ENCODE results near the gene EIF3A. TPM values are rescaled to one million over a fixed set of nuclear protein-coding genes. Genes with fewer than 3 reads are reported as not detected.

The EIF3A gene
- total and polyA plus RNA-seq, 9 of the 15 experiments (the other 6 are each of a cell fraction or from before 2014, with no cell fraction given): 19.6 to 163 (median 102) TPM

- peak; percentile 51 for TF ChIP-seq CTCFL (IDR thresholded peaks at IDR 0.05; ENCODE audit: borderline replicate concordance, insufficient read depth, low read depth, low read length, poor library complexity, severe bottlenecking)
- TF ChIP-seq C11orf30 (IDR thresholded peaks at IDR 0.05; ENCODE audit: low read depth): no peak
- peak in 1 of 2 experiments; percentile 58; a peak in 1 of 4 replicates for TF ChIP-seq SIN3A (IDR thresholded peaks at IDR 0.05; ENCODE audit: borderline replicate concordance in 2 of 2, control insufficient read depth in 1 of 2, low read depth in 2 of 2, low read length in 2 of 2)
- no peak for TF ChIP-seq SMARCA5 (IDR thresholded peaks at IDR 0.05)
- peak; percentile 19 for TF ChIP-seq CCNT2 (IDR thresholded peaks at IDR 0.05; ENCODE audit: borderline replicate concordance, extremely low read depth, insufficient read length, low read depth, low read length)
- TF ChIP-seq POLR2B (IDR thresholded peaks at IDR 0.05; ENCODE audit: low read depth, partially characterized antibody): peak; percentile 62
- TF ChIP-seq ZBED1 (IDR thresholded peaks at IDR 0.05): 0 out of 2 replicates have a peak, but pooled peaks have one; percentile 42
- peak; percentile 66 for TF ChIP-seq TAF1 (IDR thresholded peaks at IDR 0.05; ENCODE audit: control insufficient read depth, extremely low read depth, insufficient read depth, low read length, severe bottlenecking)
- no peak for TF ChIP-seq POU5F1 (IDR thresholded peaks at IDR 0.05; ENCODE audit: borderline replicate concordance, low read depth, low read length, partially characterized antibody)
- no peak for TF ChIP-seq RAD51 (IDR thresholded peaks at IDR 0.05; ENCODE audit: borderline replicate concordance, low read depth)
- no peak for TF ChIP-seq BRCA1 (IDR thresholded peaks at IDR 0.05)
- no peak for TF ChIP-seq BRCA1 (CRISPR knock-in tag; IDR thresholded peaks at IDR 0.05)
- TF ChIP-seq ZHX1 (conservative IDR thresholded peaks at IDR 0.05; ENCODE audit: low read length): no peak
- peak; percentile 55 for TF ChIP-seq PHF20 (IDR thresholded peaks at IDR 0.05; ENCODE audit: partially characterized antibody)
- TF ChIP-seq TBP (optimal IDR thresholded peaks at IDR 0.05; ENCODE audit: low read depth, low read length): no peak
- TF ChIP-seq, protein P1, sequence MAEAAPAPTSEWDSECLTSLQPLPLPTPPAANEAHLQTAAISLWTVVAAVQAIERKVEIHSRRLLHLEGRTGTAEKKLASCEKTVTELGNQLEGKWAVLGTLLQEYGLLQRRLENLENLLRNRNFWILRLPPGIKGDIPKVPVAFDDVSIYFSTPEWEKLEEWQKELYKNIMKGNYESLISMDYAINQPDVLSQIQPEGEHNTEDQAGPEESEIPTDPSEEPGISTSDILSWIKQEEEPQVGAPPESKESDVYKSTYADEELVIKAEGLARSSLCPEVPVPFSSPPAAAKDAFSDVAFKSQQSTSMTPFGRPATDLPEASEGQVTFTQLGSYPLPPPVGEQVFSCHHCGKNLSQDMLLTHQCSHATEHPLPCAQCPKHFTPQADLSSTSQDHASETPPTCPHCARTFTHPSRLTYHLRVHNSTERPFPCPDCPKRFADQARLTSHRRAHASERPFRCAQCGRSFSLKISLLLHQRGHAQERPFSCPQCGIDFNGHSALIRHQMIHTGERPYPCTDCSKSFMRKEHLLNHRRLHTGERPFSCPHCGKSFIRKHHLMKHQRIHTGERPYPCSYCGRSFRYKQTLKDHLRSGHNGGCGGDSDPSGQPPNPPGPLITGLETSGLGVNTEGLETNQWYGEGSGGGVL (CRISPR knock-in tag; IDR thresholded peaks at IDR 0.05): no peak
- TF ChIP-seq YY1 (IDR thresholded peaks at IDR 0.05; ENCODE audit: borderline replicate concordance in 1 of 3, control insufficient read depth in 1 of 3, extremely low read depth in 1 of 3, insufficient read depth in 3 of 3, insufficient read length in 1 of 3, insufficient replicate concordance in 2 of 3, low read depth in 1 of 3, low read length in 2 of 3): peak; percentile 32 to 89 (median 75)
- TF ChIP-seq KDM5B (IDR thresholded peaks at IDR 0.05; ENCODE audit: insufficient replicate concordance, low read depth, low read length): peak; percentile 87
- TF ChIP-seq ZNF780A (CRISPR knock-in tag; IDR thresholded peaks at IDR 0.05): no peak
- peak; percentile 87 for TF ChIP-seq POLR2G (IDR thresholded peaks at IDR 0.05; ENCODE audit: low read depth, low read length)
These were observed 23.5 kb upstream of the EIF3A start, which contains the start of gene DENND10 (continued) for GRCh38 chr10:119103903-119104653.

Data from K562 (cell line).